PC-3 (cell line): ENCODE data around the gene NUDT6. TPM values are rescaled to one million over a fixed set of nuclear protein-coding genes. Genes with fewer than 3 reads are reported as not detected.

ENCODE experiments used
- ATAC-seq: fragments of 200-7000 bp; cut with Tn5 transposase; 2 replicates; pipeline ENCODE4 v1.9.1; 2020; ENCODE audit warnings: mild to moderate bottlenecking, moderate library complexity
- BruUV-seq: library from RNA; stranded (reverse); fragments of 400-500 nt; replicated peaks from 2 replicates; lab custom pipeline; 2021; lab: Mats Ljungman, UMichigan
- CTCF ChIA-PET: fragments of 300-600 bp; sonication (Branson Sonifier 250); formaldehyde crosslinking; loops from one replicate; lab custom pipeline; 2022; ENCODE audit warnings: antibody characterized with exemption; lab: Charles Lee
- POLR2A ChIA-PET: fragments of 300-600 bp; sonication (Branson Sonifier 250); formaldehyde crosslinking; loops from one replicate; lab custom pipeline; 2022; ENCODE audit warnings: antibody characterized with exemption; ENCODE audit not compliant: unreplicated experiment; lab: Charles Lee
- DNase-seq: peaks from one replicate; pipeline ENCODE4 v3.0.0-alpha.2; 2015
- H2AFZ ChIP-seq: fragments of 300-600 bp; sonication (generic); 2 replicates; pipeline ENCODE4 v1.6.0; 2016; ENCODE audit warnings: antibody characterized with exemption, low read length
- H3F3A ChIP-seq: fragments of 300-600 bp; sonication (generic); one replicate; pipeline ENCODE4 v1.6.0; 2017; ENCODE audit warnings: antibody characterized with exemption, low read length, control low read depth, mild to moderate bottlenecking; ENCODE audit not compliant: unreplicated experiment
- H3K27ac ChIP-seq: fragments of 300-600 bp; sonication (generic); 2 replicates; pipeline ENCODE4 v1.5.1; 2016; ENCODE audit warnings: mild to moderate bottlenecking, low read length
- H3K27me3 ChIP-seq: fragments of 300-600 bp; sonication (generic); 2 replicates; pipeline ENCODE4 v1.6.1; 2016; ENCODE audit warnings: low read length, mixed read lengths
- H3K36me3 ChIP-seq: fragments of 300-600 bp; sonication (generic); 2 replicates; pipeline ENCODE4 v1.6.1; 2016; ENCODE audit warnings: low read depth, mixed run types, low read length, mixed read lengths
- H3K4me1 ChIP-seq: fragments of 300-600 bp; sonication (generic); 2 replicates; pipeline ENCODE4 v1.5.1; 2016; ENCODE audit warnings: low read length; ENCODE audit not compliant: insufficient read depth
- H3K4me2 ChIP-seq: fragments of 300-600 bp; sonication (generic); 2 replicates; pipeline ENCODE4 v1.6.0; 2016; ENCODE audit warnings: low read length
- H3K4me3 ChIP-seq: fragments of 300-600 bp; sonication (generic); 2 replicates; pipeline ENCODE4 v1.5.1; 2016; ENCODE audit warnings: mild to moderate bottlenecking, low read length, mixed read lengths
- H3K79me2 ChIP-seq: fragments of 300-600 bp; sonication (generic); 2 replicates; pipeline ENCODE4 v1.6.1; 2017; ENCODE audit warnings: low read length, mixed read lengths
- H3K9ac ChIP-seq: fragments of 300-600 bp; sonication (generic); 2 replicates; pipeline ENCODE4 v1.6.0; 2016; ENCODE audit warnings: mild to moderate bottlenecking, low read length
- H3K9me2 ChIP-seq: fragments of 300-600 bp; sonication (generic); replicated peaks from 2 replicates; pipeline ENCODE4 v1.6.1; 2016; ENCODE audit warnings: mixed run types, low read length, mixed read lengths
- H3K9me3 ChIP-seq: fragments of 300-600 bp; sonication (generic); 2 replicates; pipeline ENCODE4 v1.6.1; 2016; ENCODE audit warnings: low read length, mixed read lengths
- H4K20me1 ChIP-seq: fragments of 300-600 bp; sonication (generic); 2 replicates; pipeline ENCODE4 v1.6.1; 2016; ENCODE audit warnings: low read length, mixed read lengths
- CTCF ChIP-seq: fragments of 300-600 bp; sonication (generic); conservative IDR thresholded peaks from 2 replicates; pipeline ENCODE4 v1.5.1; 2017; ENCODE audit warnings: antibody characterized with exemption, low read depth, mild to moderate bottlenecking, low read length
- EZH2 ChIP-seq: fragments of 300-600 bp; sonication (generic); IDR thresholded peaks from one replicate; pipeline ENCODE4 v1.6.1; 2017; ENCODE audit warnings: antibody characterized with exemption, mild to moderate bottlenecking, low read length; ENCODE audit not compliant: unreplicated experiment
- EZH2phosphoT487 ChIP-seq: fragments of 300-600 bp; sonication (generic); IDR thresholded peaks from 2 replicates; pipeline ENCODE4 v1.6.1; 2018; ENCODE audit warnings: mild to moderate bottlenecking, antibody characterized with exemption, low read length, borderline replicate concordance
- intact Hi-C: fragments of 100-400 bp; cut with micrococcal nuclease; formaldehyde crosslinking; loops from 2 replicates; pipeline ENCODE4 v1.9.0; 2023
- total RNA-seq: library from RNA; depleted of rRNA; stranded (reverse); fragments of >200 nt; gene quantifications from 2 replicates; pipeline ENCODE4 v1.2.3, GENCODE V29; 2014

NUDT6 gene
- total RNA-seq, 1 experiment from 2014 or later = 6.9 TPM

DNA sequence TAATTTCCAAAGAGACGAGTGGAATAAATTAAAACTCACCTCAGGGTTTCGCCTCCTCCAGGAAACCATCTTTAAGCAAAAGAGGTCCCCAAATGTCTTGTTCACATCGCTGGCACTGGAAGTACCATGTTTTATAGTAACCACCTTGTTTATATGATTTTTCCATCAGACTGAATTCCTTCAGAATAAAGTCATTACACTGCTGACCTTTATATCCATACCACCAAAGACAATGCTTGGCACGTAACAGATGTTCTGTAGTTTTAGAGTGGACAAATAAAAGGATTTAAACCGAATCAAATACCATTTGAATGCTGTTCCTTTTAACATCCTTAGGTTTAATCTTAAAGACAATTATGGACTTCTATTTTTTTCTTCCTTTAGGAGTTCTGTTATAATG lies 4.7 kb downstream of the NUDT6 start:
- intact Hi-C loops = no loop called here
- Histone ChIP-seq H3K36me3 (no peaks in the 10 kb centered on the region), H2AFZ (no peak overlapping the region), H3K9me2 (no peaks in the 10 kb centered on the region), H3K9ac (no peak overlapping the region), H3K4me1 (peaks cover 24% of the 10 kb centered on the region), H3K4me3 (no peak overlapping the region), H3K27ac (no peak overlapping the region), H3K4me2 (no peak overlapping the region), H3K27me3 (no peaks in the 10 kb centered on the region), H4K20me1 (no peaks in the 10 kb centered on the region), H3K79me2 (peaks cover 17% of the 10 kb centered on the region), H3F3A (no peaks in the 10 kb centered on the region), H3K9me3 (no peaks in the 10 kb centered on the region)
- TF ChIP-seq CTCF (no peak), EZH2 (no peak), EZH2phosphoT487 (no peak)
- DNase-seq = peak; percentile 15
- ChIA-PET POLR2A (no interaction called here), CTCF (no interaction called here)
- no TSS peak for BruUV-seq
- no peak for ATAC-seq

GRCh38 chr4:122914938-122915337 lies 7.5 kb downstream of the NUDT6 start:
- ChIA-PET POLR2A (interaction anchor here (0.6 to 0.7 kb wide), 5 partner anchors 17 to 157 kb away, joined by 3 to 7 read pairs (median 4); no protein-coding TSS in a partner anchor), CTCF (interaction anchor here (0.6 to 2.3 kb wide), 4 partner anchors 84 to 313 kb away, joined by 3 to 27 read pairs (median 4); no protein-coding TSS in a partner anchor)
- Histone ChIP-seq H3K27me3 (no peaks in the 10 kb centered on the region), H3K4me1 (peaks cover 23% of the 10 kb centered on the region), H3K4me2 (no peak overlapping the region), H3K4me3 (no peak overlapping the region), H3K27ac (no peak overlapping the region), H3K9me3 (no peaks in the 10 kb centered on the region), H3K36me3 (no peaks in the 10 kb centered on the region; the same call in 1 of the 2 replicates), H4K20me1 (no peaks in the 10 kb centered on the region), H3K9ac (no peak overlapping the region), H3F3A (no peaks in the 10 kb centered on the region), H3K9me2 (no peaks in the 10 kb centered on the region), H3K79me2 (no peaks in the 10 kb centered on the region), H2AFZ (no peak overlapping the region)
- BruUV-seq = no TSS peak
- ATAC-seq = peak; percentile 46; the same call in 1 of the 2 replicates
- DNase-seq = no peak
- intact Hi-C loops = loop anchor here (1.0 to 2.0 kb wide), 2 partner anchors 86 to 157 kb away; no protein-coding TSS in a partner anchor
- no peak for TF ChIP-seq EZH2
- no peak for TF ChIP-seq EZH2phosphoT487
- TF ChIP-seq CTCF = no peak

- POLR2A ChIA-PET = interaction anchor here (0.6 to 0.7 kb wide), 4 partner anchors 17 to 157 kb away, joined by 3 to 7 read pairs (median 4); no protein-coding TSS in a partner anchor
- no peak overlapping the region; the same call in 1 of the 2 replicates for H2AFZ ChIP-seq
Measured at GRCh38 chr4:122914292-122914904, 8.0 kb downstream of the NUDT6 start.

More at GRCh38 chr4:122914292-122914904, 8.0 kb downstream of the NUDT6 start:
- no TSS peak for BruUV-seq
- Histone ChIP-seq H3K4me1 (peaks cover 23% of the 10 kb centered on the region), H3K9ac (no peak overlapping the region), H3K27me3 (no peaks in the 10 kb centered on the region), H3K4me2 (no peak overlapping the region), H3K36me3 (no peaks in the 10 kb centered on the region; the same call in 1 of the 2 replicates), H3K79me2 (no peaks in the 10 kb centered on the region), H3K9me2 (no peaks in the 10 kb centered on the region), H3K27ac (no peak overlapping the region), H3K9me3 (no peaks in the 10 kb centered on the region), H3F3A (no peaks in the 10 kb centered on the region), H4K20me1 (no peaks in the 10 kb centered on the region), H3K4me3 (no peak overlapping the region)
- peak; percentile 58 for DNase-seq
- ATAC-seq = peak; percentile 78
- intact Hi-C loops = loop anchor here (1.0 to 2.0 kb wide), 2 partner anchors 86 to 156 kb away; no protein-coding TSS in a partner anchor
- CTCF ChIA-PET = interaction anchor here (0.6 to 2.3 kb wide), 5 partner anchors 83 to 1096 kb away, joined by 3 to 27 read pairs (median 4); no protein-coding TSS in a partner anchor
- peak; percentile 68 for TF ChIP-seq CTCF
- no peak for TF ChIP-seq EZH2phosphoT487
- TF ChIP-seq EZH2 = no peak
